Activated naive CD8-positive, alpha-beta T cell treated with anti-CD3 and anti-CD28 coated beads, Interleukin-2, amount 10 ng/mL, durations not matched to agents 7 days and 5 days (primary cell): ENCODE measurements around the gene KDM4F. TPM values are rescaled to one million over a fixed set of nuclear protein-coding genes. Genes with fewer than 3 reads are reported as not detected.
A peak's percentile ranks its signal among the peaks of the same experiment; 100 is the strongest.

Source experiments
- ATAC-seq: fragments of 150-1000 bp; cut with Tn5 transposase; one replicate; pipeline ENCODE4 v1.10.0; 2021; ENCODE audit warnings: low read depth, moderate library complexity
- POLR2A ChIA-PET: fragments of 350-600 bp; sonication (Branson Sonifier 250); formaldehyde crosslinking; loops from one replicate; lab custom pipeline; 2021; ENCODE audit warnings: antibody characterized with exemption; lab: Charles Lee
- DNase-seq: peaks from one replicate; pipeline ENCODE4 v3.0.0; 2021
- H3K27ac Mint-ChIP-seq: one replicate; pipeline ENCODE4 v1.8.0; 2022; ENCODE audit warnings: mild to moderate bottlenecking, mixed read lengths
- H3K27me3 Mint-ChIP-seq: one replicate; pipeline ENCODE4 v1.8.0; 2022; ENCODE audit warnings: mild to moderate bottlenecking, moderate library complexity, mixed read lengths
- H3K36me3 Mint-ChIP-seq: one replicate; pipeline ENCODE4 v1.8.0; 2021; ENCODE audit warnings: mild to moderate bottlenecking, mixed read lengths
- H3K4me1 Mint-ChIP-seq: one replicate; pipeline ENCODE4 v1.8.0; 2021; ENCODE audit warnings: mixed read lengths
- H3K4me3 Mint-ChIP-seq: one replicate; pipeline ENCODE4 v1.8.0; 2022; ENCODE audit warnings: mild to moderate bottlenecking, moderate library complexity, mixed read lengths
- H3K9me3 Mint-ChIP-seq: one replicate; pipeline ENCODE4 v1.8.0; 2021; ENCODE audit warnings: mixed read lengths
- total RNA-seq, 2 experiments: library from RNA; stranded (reverse); gene quantifications; one replicate each; pipeline ENCODE4 v1.2.3, GENCODE V29; 2021

The KDM4F gene
- total RNA-seq, 2 experiments from 2014 or later: not detected

DNA sequence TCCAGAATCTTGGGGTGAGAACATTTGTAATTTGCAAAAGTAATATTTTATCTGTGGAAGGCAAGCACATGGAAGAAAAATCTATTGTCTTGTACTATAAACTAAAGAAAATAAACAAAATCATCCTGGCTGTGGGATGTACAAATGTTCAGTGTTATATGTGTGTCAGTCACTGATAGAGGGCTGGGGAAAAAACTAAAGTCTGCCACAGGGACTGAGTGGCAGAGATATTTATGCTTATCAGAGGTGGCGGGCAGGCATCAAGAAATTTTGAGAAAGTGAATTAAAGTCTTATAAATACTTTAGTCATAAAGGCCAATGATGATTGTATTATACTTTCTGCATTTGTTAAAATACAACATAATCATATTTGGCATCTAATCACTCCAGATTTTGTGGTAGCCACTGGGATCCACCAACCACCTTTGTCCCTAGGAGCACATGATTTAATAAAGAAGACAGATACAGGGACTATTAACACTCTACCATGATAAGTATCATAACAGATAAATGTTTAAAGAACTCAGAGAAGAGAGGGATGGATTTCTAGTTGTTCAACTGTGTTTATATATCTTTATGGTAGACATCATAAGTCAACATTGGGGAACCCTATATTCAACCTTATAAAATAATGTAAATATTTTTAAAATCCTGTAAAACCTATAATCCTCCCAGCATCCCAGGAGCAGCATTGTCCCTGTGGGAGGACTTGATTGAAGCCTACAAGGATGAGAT is 37.8 kb downstream of the KDM4F start:
- peak overlapping the region; percentile 44 for H3K27ac Mint-ChIP-seq
- no peak for ATAC-seq
- POLR2A ChIA-PET: interaction anchor here (7.6 kb wide), 1 partner anchor 19 kb away, joined by 152 read pairs; the partner anchor contains the start of gene SRSF8
- no peak for DNase-seq
- H3K27me3 Mint-ChIP-seq: no peaks in the 10 kb centered on the region
- peaks cover 34% of the 10 kb centered on the region for H3K4me1 Mint-ChIP-seq
- H3K4me3 Mint-ChIP-seq: no peak overlapping the region
- H3K9me3 Mint-ChIP-seq: no peaks in the 10 kb centered on the region
- H3K36me3 Mint-ChIP-seq: peaks cover 5% of the 10 kb centered on the region

DNA sequence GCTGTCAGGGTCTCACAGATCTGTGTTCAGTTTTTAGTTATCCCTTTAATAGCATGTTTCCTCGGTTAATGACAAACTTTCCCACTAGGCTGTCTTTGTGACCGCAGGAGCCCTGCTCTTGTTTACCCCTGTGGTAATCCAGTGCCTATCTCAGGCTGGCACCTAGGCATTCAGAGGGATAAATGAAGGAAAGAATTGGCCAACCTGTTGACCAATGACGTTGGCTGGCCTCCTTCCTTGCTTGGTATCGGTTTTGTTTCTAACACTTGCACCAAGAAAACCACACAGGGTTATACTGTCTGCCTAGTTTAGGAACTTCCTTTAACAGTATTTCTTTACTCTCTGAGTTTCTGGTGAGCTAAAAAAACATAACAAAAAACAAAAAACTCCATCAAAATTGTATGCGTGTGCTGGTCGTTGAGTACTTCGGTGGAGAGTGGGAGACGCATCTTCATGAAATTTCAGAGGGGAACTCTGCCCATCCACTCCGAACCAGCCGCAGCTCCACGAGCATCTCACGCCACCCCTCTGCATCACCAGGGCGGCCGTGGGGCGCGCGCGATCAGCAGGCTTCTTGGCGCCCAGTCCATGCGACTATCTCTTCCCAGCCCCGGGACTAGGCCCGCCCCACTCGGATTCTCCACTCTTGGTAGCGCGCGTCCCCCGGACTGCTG is 39.9 kb downstream of the KDM4F start:
- Mint-ChIP-seq H3K36me3 (peaks cover 7% of the 10 kb centered on the region), H3K27me3 (no peaks in the 10 kb centered on the region), H3K4me1 (peaks cover 51% of the 10 kb centered on the region), H3K27ac (peak overlapping the region; percentile 98), H3K9me3 (no peaks in the 10 kb centered on the region), H3K4me3 (peak overlapping the region; percentile 92)
- DNase-seq: peak; percentile 41
- POLR2A ChIA-PET: interaction anchor here (0.7 to 7.6 kb wide), 18 partner anchors 8 to 701 kb away, joined by 3 to 152 read pairs (median 9); partner anchors contain the start of genes CEP57, CWC15, FAM76B and KDM4D
- ATAC-seq: peak; percentile 60

DNA sequence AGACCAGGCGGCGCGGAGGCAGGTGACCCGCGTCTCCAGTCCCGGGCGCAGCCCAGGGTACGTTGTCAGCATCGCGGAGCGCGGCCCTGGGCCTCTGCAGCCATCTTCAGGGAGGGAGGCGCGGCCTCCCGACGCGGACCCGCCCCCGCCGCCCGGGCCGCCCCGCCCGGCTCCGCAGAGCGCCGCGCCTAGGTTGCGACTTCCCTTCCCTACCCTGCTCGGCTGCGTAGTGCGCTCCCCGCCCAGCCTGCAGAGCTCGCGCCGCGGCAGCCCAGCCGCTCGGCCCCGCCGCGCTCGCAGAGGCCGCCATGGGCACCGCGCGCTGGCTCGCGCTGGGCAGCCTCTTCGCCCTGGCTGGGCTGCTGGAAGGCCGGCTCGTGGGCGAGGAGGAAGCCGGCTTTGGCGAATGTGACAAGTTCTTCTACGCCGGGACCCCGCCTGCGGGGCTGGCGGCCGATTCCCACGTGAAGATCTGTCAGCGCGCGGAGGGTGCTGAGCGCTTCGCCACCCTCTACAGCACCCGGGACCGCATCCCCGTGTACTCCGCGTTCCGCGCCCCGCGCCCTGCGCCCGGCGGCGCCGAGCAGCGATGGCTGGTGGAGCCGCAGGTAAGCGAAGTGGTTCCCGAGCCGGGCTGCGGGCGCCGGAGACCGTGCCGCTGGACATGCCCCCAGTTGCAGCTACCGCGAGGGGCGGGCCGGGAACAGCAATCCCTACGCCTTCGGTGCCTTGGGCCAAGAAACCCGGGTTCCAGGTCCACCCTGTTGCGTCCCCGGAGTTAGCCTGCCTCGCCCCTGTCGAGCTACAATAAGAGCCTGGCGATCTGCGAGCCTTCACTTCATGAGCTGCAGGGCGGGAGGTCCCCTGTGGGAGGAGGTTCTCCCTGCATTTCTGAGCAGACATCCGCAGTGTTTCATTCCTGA is 40.7 kb downstream of the KDM4F start, which contains the start of gene ENDOD1:
TSS of gene ENDOD1 (plus strand) at position 227 of the 923 bp plus-strand sequence. CDS start at position 309, 82 bp downstream.
- peak within 1 kb of the TSS; percentile 98 for H3K27ac Mint-ChIP-seq

DNA sequence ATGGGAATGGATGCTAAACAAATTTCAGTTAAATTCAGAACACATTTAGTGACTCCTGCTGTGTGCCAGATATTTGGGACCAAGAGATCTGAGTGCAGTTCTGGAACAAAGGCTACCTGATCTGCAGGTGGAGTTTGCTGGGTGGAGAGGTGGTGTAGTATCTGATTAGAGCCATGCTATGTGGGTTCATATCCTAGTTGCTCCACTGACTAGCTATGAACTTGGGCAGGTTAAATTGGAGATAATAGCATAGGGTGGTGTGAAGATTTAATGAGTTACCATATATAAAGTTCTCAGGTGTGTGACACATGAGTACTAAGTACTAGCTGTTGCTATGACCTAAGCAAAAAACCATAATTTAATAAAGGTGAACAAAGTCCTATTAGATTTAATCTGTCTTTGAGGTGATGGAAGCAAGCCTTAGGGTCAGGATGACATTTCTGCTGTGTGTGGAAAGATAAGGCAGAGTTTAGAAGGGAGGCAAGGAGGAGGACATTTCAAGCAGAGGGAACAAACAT is 42.5 kb downstream of the KDM4F start:
- POLR2A ChIA-PET: interaction anchor here (0.7 to 7.6 kb wide), 3 partner anchors 23 to 141 kb away, joined by 3 to 152 read pairs (median 3); partner anchors contain the start of genes SESN3 and SRSF8
- ATAC-seq: no peak
- no peak for DNase-seq
- Mint-ChIP-seq H3K4me3 (peak overlapping the region; percentile 93), H3K9me3 (no peaks in the 10 kb centered on the region), H3K27me3 (no peaks in the 10 kb centered on the region), H3K4me1 (peaks cover 64% of the 10 kb centered on the region), H3K36me3 (peaks cover 15% of the 10 kb centered on the region), H3K27ac (peak overlapping the region; percentile 53)

More for the DNA sequence above, 40.7 kb downstream of the KDM4F start, which contains the start of gene ENDOD1:
- DNase-seq (peak; percentile 92), ATAC-seq (peak; percentile 95)
- Mint-ChIP-seq H3K36me3 (peaks cover 7% of the 10 kb centered on the region), H3K4me1 (peaks cover 54% of the 10 kb centered on the region), H3K9me3 (no peaks in the 10 kb centered on the region), H3K4me3 (peak within 1 kb of the TSS; percentile 93), H3K27me3 (no peaks in the 10 kb centered on the region)
- POLR2A ChIA-PET: interaction anchor here (0.6 to 7.6 kb wide), 22 partner anchors 9 to 1349 kb away, joined by 3 to 152 read pairs (median 8); partner anchors contain the start of genes CEP57, CWC15, FAM76B and KDM4D

DNA sequence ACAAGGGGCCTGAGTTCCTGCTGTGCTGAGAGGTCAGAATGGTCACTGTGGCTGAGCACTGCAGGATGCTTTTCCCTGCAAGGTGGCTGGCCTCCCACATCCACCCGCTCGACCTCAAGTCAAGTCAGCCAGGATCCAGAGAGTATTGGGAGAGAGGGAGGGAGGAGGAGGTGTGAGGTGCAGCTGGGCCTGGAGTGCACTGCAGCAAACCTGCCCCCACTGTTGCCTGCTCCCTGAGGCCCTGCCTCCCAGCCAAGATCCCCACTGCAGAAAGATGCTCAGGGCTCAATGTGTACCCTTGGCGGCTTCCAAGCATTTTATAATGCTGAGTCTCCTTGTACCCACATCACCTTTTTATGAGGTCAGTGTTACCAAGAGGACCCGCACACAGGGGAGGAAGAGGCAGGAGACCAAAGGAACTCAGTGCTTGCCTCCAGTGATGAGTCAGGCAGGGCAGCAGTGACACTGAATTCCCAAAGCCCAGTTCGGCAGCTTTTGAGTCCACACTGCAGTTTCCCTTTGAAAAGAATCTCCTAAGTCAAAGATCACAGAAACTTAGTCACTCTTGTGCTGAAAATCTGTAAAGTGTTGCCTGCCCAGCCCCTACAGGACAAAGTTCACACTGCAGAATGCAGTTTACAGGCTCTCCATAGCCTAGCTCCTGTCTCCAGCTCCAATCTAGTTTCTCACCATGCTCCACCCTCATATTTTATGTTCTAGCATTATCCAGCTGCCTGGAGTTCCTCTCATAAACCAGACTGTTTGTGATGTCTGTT is 43.5 kb downstream of the KDM4F start:
- ATAC-seq: no peak
- POLR2A ChIA-PET: interaction anchor here (0.6 to 7.6 kb wide), 6 partner anchors 10 to 697 kb away, joined by 3 to 152 read pairs (median 6); partner anchors contain the start of genes CEP57, FAM76B, SESN3 and SRSF8

DNA sequence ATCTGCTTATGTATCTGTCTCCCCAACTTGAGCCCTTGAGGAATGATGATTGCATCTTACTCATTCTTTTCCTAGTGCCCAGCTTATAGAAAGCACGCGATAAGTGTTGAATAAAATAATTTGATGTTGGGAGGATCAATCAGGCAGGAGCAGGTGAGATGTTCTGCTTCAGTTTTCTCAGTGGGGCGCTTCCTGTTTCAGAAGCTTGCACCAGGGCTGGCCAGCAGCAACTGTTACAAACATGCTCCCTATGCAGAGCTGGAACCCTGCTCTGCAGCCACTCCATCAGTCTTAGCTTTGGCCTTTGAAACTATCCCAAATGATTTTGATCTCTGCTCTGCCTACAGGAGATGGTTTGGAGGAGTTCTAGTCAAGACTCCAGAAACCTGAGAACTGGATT is 44.3 kb downstream of the KDM4F start:
- Mint-ChIP-seq H3K36me3 (peaks cover 29% of the 10 kb centered on the region), H3K27ac (peak overlapping the region; percentile 82), H3K9me3 (no peaks in the 10 kb centered on the region), H3K27me3 (no peaks in the 10 kb centered on the region), H3K4me3 (peak overlapping the region; percentile 93), H3K4me1 (peaks cover 70% of the 10 kb centered on the region)
- no peak for ATAC-seq
- POLR2A ChIA-PET: interaction anchor here (1.1 to 7.6 kb wide), 4 partner anchors 9 to 696 kb away, joined by 4 to 152 read pairs (median 8); partner anchors contain the start of genes CEP57, FAM76B and SRSF8
- no peak for DNase-seq

More for the DNA sequence above, 43.5 kb downstream of the KDM4F start:
- H3K4me1 Mint-ChIP-seq: peaks cover 72% of the 10 kb centered on the region
- DNase-seq: peak; percentile 36
- peaks cover 23% of the 10 kb centered on the region for H3K36me3 Mint-ChIP-seq
- H3K9me3 Mint-ChIP-seq: no peaks in the 10 kb centered on the region
- H3K27ac Mint-ChIP-seq: peak overlapping the region; percentile 82
- H3K4me3 Mint-ChIP-seq: peak overlapping the region; percentile 93
- no peaks in the 10 kb centered on the region for H3K27me3 Mint-ChIP-seq

DNA sequence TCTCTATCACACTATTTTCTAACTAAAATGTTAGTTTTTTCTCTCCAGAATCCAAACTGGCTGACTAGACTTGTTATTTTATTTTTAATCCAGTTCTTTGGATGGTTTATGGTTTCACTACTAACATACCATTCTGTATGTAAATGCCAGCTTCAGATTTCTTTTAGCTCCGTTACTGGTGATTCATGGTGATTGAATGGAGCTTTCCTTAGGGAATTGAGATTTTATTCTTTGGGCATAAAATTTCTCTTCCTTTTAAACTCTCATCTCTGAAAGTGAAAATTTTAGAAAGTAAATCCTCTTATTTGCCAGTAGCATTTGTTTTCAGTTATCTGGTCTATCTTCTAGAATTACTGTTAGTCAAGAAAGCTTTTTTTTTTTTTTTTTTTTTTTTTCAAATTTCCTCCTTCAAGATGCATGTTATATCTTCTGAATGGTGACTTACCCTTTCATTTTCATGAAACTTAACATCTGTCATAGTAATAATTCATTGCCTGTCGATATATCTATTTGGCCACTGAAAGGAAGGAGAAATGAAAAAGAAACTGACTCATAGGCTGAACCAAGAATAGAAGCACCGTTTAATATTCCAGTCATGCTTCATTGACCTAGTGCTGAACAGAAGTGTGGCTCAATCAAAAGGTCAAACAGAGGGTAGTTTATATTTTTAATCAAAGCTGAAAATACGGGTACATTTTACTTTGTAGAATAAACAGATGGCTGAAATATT is 46.8 kb downstream of the KDM4F start:
- H3K27me3 Mint-ChIP-seq: no peaks in the 10 kb centered on the region
- H3K27ac Mint-ChIP-seq: peak overlapping the region; percentile 87
- peaks cover 48% of the 10 kb centered on the region for H3K36me3 Mint-ChIP-seq
- peaks cover 69% of the 10 kb centered on the region for H3K4me1 Mint-ChIP-seq
- H3K4me3 Mint-ChIP-seq: peak overlapping the region; percentile 67
- no peaks in the 10 kb centered on the region for H3K9me3 Mint-ChIP-seq
- ATAC-seq (peak; percentile 68), DNase-seq (no peak)
- POLR2A ChIA-PET: interaction anchor here (0.9 to 1.1 kb wide), 3 partner anchors 17 to 28 kb away, joined by 4 to 5 read pairs (median 4); no protein-coding TSS in a partner anchor

DNA sequence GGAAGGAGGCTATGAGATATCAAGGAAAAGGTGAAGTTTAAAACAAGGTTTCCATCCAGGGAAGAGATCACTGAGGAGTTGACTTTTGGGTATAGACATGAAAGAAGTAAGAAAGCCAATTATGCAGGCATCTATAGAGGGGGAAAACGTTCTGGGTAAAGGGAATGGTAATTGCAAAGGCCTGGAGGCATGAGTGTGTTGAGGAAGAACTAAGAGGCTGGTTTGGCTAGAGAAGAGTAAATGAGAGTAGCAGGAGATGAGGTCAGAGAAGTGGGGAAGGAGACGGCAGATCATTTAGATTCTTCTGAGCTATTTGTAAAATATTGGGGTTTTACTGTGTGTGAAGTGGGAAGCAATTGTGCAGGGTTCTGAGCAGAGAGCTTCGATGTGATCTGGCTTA is 48.0 kb downstream of the KDM4F start:
- Mint-ChIP-seq H3K4me1 (peaks cover 58% of the 10 kb centered on the region), H3K27me3 (no peaks in the 10 kb centered on the region), H3K9me3 (no peaks in the 10 kb centered on the region), H3K27ac (peak overlapping the region; percentile 49), H3K36me3 (peaks cover 46% of the 10 kb centered on the region), H3K4me3 (peak overlapping the region; percentile 25)
- DNase-seq (no peak), ATAC-seq (no peak)
- POLR2A ChIA-PET: interaction anchor here (2.0 kb wide), 1 partner anchor 11 kb away, joined by 4 read pairs; no protein-coding TSS in a partner anchor

DNA sequence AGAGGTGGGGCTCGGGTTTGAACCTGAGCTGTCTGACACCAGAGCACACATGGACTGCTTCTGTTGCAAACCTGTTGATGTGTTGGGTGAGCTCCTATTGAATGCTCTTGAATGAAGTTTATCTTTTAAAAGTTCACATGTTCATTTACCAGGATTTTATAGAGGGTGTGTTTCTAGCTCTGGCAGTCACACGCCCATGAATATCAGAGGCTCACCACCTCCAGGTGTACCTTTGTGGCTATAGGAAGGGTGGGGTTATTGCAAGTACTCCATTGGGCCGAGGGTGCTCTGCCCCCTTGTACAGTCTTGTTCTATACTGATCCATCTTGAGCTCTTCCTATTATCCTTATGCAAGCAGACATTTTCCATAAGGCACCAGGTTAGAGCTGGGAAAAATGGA is 49.6 kb downstream of the KDM4F start:
- peaks cover 55% of the 10 kb centered on the region for H3K36me3 Mint-ChIP-seq
- ATAC-seq: no peak
- POLR2A ChIA-PET: interaction anchor here (1.0 to 3.0 kb wide), 5 partner anchors 9 to 690 kb away, joined by 3 to 18 read pairs (median 4); partner anchors contain the start of gene ENDOD1

DNA sequence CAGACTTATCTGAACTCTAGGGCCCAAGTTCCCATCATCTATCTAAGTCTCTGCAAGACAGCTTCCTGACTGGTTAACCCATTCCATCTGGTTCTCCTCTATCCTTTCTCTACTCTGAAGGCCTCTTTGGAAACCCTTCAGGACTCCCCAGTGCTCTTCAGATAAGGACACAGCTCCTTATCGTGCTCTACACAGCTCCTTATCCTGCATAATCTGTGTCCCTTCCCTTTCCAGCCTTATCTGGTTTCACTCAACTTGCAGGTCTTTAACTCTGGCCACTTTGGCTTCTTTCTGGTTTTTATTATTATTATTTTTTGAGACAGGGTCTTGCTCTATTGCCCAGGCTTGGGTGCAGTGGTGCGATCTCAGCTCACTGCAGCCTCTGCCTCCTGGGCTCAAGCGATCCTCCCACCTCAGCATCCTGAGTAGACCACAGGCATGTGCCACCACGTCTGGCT is 51.0 kb downstream of the KDM4F start:
- Mint-ChIP-seq H3K36me3 (peaks cover 56% of the 10 kb centered on the region), H3K4me1 (peaks cover 38% of the 10 kb centered on the region), H3K9me3 (no peaks in the 10 kb centered on the region), H3K4me3 (no peak overlapping the region), H3K27me3 (no peaks in the 10 kb centered on the region), H3K27ac (no peak overlapping the region)
- ATAC-seq: no peak
- no peak for DNase-seq
- POLR2A ChIA-PET: interaction anchor here (1.3 to 3.0 kb wide), 2 partner anchors 11 to 32 kb away, joined by 7 to 18 read pairs; partner anchors contain the start of gene ENDOD1

More for the DNA sequence above, 49.6 kb downstream of the KDM4F start:
- Mint-ChIP-seq H3K27ac (no peak overlapping the region), H3K4me3 (no peak overlapping the region), H3K9me3 (no peaks in the 10 kb centered on the region), H3K4me1 (peaks cover 47% of the 10 kb centered on the region), H3K27me3 (no peaks in the 10 kb centered on the region)
- DNase-seq: no peak
